Right atrium auricular region (tissue), 2 donors: Measurements from ENCODE around the gene SLC12A6. TPM values are rescaled to one million over a fixed set of nuclear protein-coding genes. Genes with fewer than 3 reads are reported as not detected.
A peak's percentile ranks its signal among the peaks of the same experiment; 100 is the strongest.

Experiments used
- DNase-seq: peaks from one replicate; pipeline ENCODE4 v3.0.0-alpha.2; 2019; ENCODE audit warnings: low spot score
- H3K27ac ChIP-seq, 2 donors: fragments of 200-600 bp; sonication (generic); 1 replicate in 1 of 2; 2 replicates in 1 of 2; pipeline ENCODE4 v1.5.1; 2016 to 2019
- H3K27me3 ChIP-seq, 2 donors: fragments of 200-600 bp; sonication (generic); one replicate each; pipeline versions ENCODE4 v1.5.1 to v1.6.0; 2017 to 2019
- H3K36me3 ChIP-seq: fragments of 200-600 bp; sonication (generic); one replicate; pipeline ENCODE4 v1.5.1; 2016
- H3K4me1 ChIP-seq, 2 donors: fragments of 200-600 bp; sonication (generic); one replicate each; pipeline versions ENCODE4 v1.5.1 to v1.6.0; 2017 to 2019
- H3K4me3 ChIP-seq, 2 donors: fragments of 200-600 bp; sonication (generic); 1 replicate in 1 of 2; 2 replicates in 1 of 2; pipeline ENCODE4 v1.5.1; 2017 to 2019; ENCODE audit warnings: mild to moderate bottlenecking in 1 of 2, moderate library complexity in 1 of 2
- H3K9me3 ChIP-seq, 2 donors: fragments of 200-600 bp; sonication (generic); one replicate each; pipeline ENCODE4 v1.5.1; 2019
- total RNA-seq, 2 donors: library from RNA; depleted of rRNA; stranded (reverse); fragments of >200 nt; gene quantifications; one replicate each; pipeline ENCODE4 v1.1.0, GENCODE V29; 2016
- TF ChIP-seq, protein P1 (sequence below), 2 donors: fragments of 200-600 bp; sonication (generic); IDR thresholded peaks; one replicate each; pipeline ENCODE4 v1.5.1; 2019; ENCODE audit warnings: antibody characterized with exemption in 2 of 2

Gene SLC12A6
- total RNA-seq, 2 donors from 2014 or later, result 21.1 to 21.6 TPM

DNA sequence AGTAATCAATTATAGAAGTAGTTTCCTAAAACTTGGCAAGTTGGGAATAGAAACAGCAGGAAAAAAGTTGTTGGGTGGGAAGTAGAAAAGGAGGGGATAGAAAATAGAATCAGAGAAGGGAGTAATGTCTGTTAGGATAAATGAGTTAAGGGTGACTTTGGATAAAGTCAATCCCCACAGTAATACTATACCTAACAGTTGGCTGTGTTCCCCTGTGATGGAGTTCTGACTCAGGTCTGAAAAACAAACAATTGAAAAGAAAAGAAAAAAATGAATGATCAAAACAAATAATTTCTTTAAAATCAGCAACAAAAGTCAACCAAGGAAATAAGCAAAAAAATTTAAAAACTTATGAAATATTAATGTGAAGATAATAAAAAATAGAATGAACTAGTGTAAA, 62.4 kb downstream of the SLC12A6 start:
- TF ChIP-seq, protein P1, sequence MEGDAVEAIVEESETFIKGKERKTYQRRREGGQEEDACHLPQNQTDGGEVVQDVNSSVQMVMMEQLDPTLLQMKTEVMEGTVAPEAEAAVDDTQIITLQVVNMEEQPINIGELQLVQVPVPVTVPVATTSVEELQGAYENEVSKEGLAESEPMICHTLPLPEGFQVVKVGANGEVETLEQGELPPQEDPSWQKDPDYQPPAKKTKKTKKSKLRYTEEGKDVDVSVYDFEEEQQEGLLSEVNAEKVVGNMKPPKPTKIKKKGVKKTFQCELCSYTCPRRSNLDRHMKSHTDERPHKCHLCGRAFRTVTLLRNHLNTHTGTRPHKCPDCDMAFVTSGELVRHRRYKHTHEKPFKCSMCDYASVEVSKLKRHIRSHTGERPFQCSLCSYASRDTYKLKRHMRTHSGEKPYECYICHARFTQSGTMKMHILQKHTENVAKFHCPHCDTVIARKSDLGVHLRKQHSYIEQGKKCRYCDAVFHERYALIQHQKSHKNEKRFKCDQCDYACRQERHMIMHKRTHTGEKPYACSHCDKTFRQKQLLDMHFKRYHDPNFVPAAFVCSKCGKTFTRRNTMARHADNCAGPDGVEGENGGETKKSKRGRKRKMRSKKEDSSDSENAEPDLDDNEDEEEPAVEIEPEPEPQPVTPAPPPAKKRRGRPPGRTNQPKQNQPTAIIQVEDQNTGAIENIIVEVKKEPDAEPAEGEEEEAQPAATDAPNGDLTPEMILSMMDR (IDR thresholded peaks at IDR 0.05), result no peak
- no peaks in the 10 kb centered on the region for H3K9me3 ChIP-seq

DNA sequence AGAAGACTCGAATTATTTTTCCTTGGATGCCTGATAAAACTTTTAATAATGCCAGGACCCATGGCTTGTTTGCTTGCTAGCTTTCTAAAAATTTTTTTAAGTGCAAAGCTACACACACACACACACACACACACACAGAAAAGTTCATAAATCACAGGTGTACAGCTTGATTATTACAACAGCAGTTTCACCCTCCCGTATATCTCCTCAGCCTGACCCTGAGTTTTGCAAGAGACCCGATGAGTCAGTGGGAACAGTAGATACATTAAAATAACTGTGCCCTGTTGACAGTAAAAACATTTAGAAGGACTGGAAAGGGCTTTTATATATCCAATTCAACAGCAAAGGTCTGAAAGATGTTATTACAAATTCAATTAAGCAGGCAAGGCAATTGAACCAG, 66.1 kb downstream of the SLC12A6 start:
- TF ChIP-seq, protein P1 (IDR thresholded peaks at IDR 0.05), result no peak
- no peaks in the 10 kb centered on the region for H3K27me3 ChIP-seq
- no peaks in the 10 kb centered on the region for H3K4me1 ChIP-seq
- no peaks in the 10 kb centered on the region for H3K36me3 ChIP-seq
- H3K27ac ChIP-seq, result no peak overlapping the region
- H3K4me3 ChIP-seq, result no peak overlapping the region
- DNase-seq, result no peak
- H3K9me3 ChIP-seq, result no peaks in the 10 kb centered on the region

More for the DNA sequence above, 62.4 kb downstream of the SLC12A6 start:
- DNase-seq, result no peak
- Histone ChIP-seq H3K27me3 (no peaks in the 10 kb centered on the region), H3K27ac (no peak overlapping the region), H3K36me3 (no peaks in the 10 kb centered on the region), H3K4me3 (no peak overlapping the region), H3K4me1 (no peaks in the 10 kb centered on the region)

DNA sequence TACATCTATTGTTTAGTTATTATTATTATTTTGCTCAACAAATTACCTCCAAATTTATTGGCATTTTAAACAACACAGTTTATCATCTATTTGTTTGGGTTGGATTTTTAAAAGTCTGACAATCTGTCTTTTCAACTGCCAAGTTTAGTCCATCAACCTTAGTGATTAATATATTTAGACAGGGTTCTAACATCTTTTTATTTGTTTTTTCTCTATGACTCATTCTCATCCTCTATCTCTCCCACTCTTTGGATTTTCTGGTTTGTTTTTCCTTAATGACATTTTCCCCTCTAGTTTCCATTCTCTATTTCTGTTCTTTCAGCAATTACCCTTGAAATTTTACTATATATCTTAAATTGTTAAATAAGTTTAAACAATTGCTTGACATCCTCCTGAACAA, 70.8 kb downstream of the SLC12A6 start:
- Histone ChIP-seq H3K27ac (no peak overlapping the region), H3K4me3 (no peak overlapping the region), H3K27me3 (no peaks in the 10 kb centered on the region), H3K36me3 (no peaks in the 10 kb centered on the region), H3K9me3 (no peaks in the 10 kb centered on the region), H3K4me1 (no peaks in the 10 kb centered on the region)
- TF ChIP-seq, protein P1 (IDR thresholded peaks at IDR 0.05), result no peak
- DNase-seq, result no peak

DNA sequence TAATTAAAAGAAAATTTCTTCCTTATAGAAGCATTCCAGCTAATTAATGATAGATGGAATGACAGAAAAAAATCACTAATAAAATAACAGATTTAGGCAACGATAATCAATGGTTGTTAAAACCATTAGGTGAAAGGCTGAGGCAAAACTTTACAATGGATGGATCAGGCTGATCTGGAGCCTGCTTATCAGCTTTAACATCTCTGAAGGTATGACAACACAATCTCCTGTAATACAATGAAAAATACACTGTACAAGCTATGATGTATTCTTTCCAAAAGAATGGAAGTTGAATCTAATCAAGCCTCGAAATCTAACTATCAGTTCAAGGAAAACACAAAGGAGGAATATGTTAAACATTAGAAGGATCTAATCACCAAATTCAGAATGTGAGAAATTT, 73.5 kb downstream of the SLC12A6 start:
- Histone ChIP-seq H3K27me3 (no peaks in the 10 kb centered on the region), H3K4me3 (no peak overlapping the region), H3K4me1 (no peaks in the 10 kb centered on the region), H3K9me3 (no peaks in the 10 kb centered on the region), H3K27ac (no peak overlapping the region), H3K36me3 (no peaks in the 10 kb centered on the region)
- TF ChIP-seq, protein P1 (IDR thresholded peaks at IDR 0.05), result no peak
- DNase-seq, result no peak

DNA sequence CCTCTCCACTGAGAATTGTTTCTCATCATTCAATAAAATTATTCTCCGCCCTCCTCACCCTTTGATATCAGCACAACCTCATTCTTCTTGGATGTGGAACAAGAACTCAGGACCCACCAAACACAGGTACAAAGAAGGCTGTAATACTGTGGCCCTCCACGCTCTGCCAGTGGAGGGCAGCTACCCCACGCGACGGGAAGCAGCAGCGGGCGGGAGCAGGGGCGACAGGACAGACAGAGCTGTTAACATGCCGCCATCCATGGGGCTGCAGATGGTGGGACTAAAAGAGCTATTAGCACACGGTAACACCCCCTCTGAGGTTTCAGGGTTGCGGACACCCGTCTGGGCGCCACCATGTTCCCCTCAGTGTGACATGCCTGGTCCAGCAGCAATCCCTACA, 75.2 kb downstream of the SLC12A6 start:
- H3K27me3 ChIP-seq, result no peaks in the 10 kb centered on the region
- no peak overlapping the region for H3K27ac ChIP-seq
- TF ChIP-seq, protein P1 (IDR thresholded peaks at IDR 0.05), result no peak
- H3K9me3 ChIP-seq, result no peaks in the 10 kb centered on the region
- H3K4me1 ChIP-seq, result no peaks in the 10 kb centered on the region
- DNase-seq, result no peak
- no peak overlapping the region for H3K4me3 ChIP-seq
- no peaks in the 10 kb centered on the region for H3K36me3 ChIP-seq

DNA sequence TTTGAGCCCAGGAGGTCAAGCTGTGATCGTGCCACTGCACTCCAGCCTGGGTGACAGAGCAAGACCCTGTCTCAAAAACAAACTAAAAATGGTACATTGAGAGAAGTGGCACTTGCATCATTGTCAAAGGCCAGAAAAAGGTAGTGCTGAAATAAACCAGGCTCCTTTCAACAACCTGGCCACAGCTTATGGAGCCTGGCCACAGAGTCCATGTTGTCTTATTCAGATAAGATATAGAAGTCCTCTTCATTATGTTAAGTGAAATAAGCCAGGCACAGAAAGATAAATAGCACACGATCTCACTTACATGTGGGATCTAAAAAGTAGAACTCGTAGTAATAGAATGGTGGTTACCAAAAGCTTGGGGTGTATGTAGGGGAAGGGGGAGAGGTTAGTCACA, 78.0 kb downstream of the SLC12A6 start:
- TF ChIP-seq, protein P1 (IDR thresholded peaks at IDR 0.05), result no peak
- DNase-seq, result no peak

More for the DNA sequence above, 78.0 kb downstream of the SLC12A6 start:
- Histone ChIP-seq H3K27me3 (no peaks in the 10 kb centered on the region), H3K9me3 (no peaks in the 10 kb centered on the region), H3K4me3 (no peak overlapping the region), H3K27ac (peak overlapping the region in 1 of 2 donors; percentile 51), H3K36me3 (peaks cover 7% of the 10 kb centered on the region), H3K4me1 (no peaks in the 10 kb centered on the region)
